Measurements from ENCODE around the gene TEAD2.

TEAD2 gene

DNA sequence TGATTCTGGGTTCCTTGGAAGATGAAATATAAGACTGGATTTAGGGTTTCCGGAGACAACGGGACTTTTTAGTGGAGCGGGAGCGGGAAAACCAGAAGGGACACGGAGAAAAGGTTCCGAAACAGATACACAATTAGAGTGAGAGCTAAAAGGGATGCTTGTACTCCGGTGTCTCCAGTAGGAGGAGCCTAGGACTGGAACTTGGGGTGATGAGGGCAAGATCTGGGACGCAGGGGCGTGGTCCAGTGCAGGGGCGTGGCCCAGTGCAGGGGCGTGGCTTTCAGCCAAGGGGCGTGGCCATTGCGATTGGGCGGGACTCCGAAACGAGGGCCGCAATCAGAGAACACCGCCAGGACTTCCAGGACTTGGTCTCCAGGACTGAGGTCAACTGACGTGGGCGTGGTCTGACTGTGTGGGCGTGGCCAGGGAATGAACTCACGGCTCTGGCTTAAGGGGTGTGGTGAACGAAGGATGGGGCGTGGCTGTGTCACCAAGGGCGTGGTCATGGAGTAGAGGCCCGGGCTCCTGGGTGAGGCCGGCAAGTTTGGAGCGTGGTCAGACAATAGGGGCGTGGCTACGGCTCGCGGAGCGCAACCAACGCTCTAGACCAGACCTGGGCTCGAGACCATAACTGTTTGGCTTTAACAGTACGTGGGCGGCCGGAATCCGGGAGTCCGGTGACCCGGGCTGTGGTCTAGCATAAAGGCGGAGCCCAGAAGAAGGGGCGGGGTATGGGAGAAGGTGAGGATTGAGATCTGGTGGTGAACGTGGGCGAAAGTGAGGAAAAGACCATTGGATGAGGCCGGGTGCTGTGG lies 1.3 kb upstream of the TEAD2 start, which contains the start of gene DKKL1:
TSS of gene DKKL1 (plus strand) at position 610 of the 815 bp plus-strand sequence. CDS start at position 732, 122 bp downstream.
- no peak within 1 kb of the TSS for H3K4me2 ChIP-seq (ENCODE audit: low read depth, low read length, poor library complexity, severe bottlenecking)
- no peaks in the 10 kb centered on the region for H3K27me3 ChIP-seq (ENCODE audit: low read length)
- H3K9ac ChIP-seq (ENCODE audit: low read length) = no peak within 1 kb of the TSS
- H3K9me2 ChIP-seq (replicated peaks; ENCODE audit: insufficient read depth, low read length) = no peaks in the 10 kb centered on the region
- H3K79me2 ChIP-seq (ENCODE audit: insufficient read depth, low read length) = no peaks in the 10 kb centered on the region
- no peaks in the 10 kb centered on the region for H3K36me3 ChIP-seq (ENCODE audit: low read length)
- no peaks in the 10 kb centered on the region; the same call in 1 of the 2 replicates for H3F3A ChIP-seq (ENCODE audit: insufficient read depth)
- TF ChIP-seq EZH2phosphoT487 (conservative IDR thresholded peaks at IDR 0.05; ENCODE audit: low read length) = no peak
- TF ChIP-seq, protein P1, sequence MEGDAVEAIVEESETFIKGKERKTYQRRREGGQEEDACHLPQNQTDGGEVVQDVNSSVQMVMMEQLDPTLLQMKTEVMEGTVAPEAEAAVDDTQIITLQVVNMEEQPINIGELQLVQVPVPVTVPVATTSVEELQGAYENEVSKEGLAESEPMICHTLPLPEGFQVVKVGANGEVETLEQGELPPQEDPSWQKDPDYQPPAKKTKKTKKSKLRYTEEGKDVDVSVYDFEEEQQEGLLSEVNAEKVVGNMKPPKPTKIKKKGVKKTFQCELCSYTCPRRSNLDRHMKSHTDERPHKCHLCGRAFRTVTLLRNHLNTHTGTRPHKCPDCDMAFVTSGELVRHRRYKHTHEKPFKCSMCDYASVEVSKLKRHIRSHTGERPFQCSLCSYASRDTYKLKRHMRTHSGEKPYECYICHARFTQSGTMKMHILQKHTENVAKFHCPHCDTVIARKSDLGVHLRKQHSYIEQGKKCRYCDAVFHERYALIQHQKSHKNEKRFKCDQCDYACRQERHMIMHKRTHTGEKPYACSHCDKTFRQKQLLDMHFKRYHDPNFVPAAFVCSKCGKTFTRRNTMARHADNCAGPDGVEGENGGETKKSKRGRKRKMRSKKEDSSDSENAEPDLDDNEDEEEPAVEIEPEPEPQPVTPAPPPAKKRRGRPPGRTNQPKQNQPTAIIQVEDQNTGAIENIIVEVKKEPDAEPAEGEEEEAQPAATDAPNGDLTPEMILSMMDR (IDR thresholded peaks at IDR 0.05; ENCODE audit: insufficient read depth, low read length, poor library complexity, severe bottlenecking) = no peak
- H2AFZ ChIP-seq (ENCODE audit: low read depth, low read length, severe bottlenecking) = no peak within 1 kb of the TSS
- H3K9me3 ChIP-seq (ENCODE audit: insufficient read depth, low read length) = no peaks in the 10 kb centered on the region
- no peak within 1 kb of the TSS for H3K4me3 ChIP-seq (ENCODE audit: insufficient read depth, low read length, poor library complexity, severe bottlenecking)
- no peak within 1 kb of the TSS for H3K27ac ChIP-seq (ENCODE audit: low read depth, low read length)
- no peaks in the 10 kb centered on the region for H4K20me1 ChIP-seq (ENCODE audit: low read depth, low read length)

DNA sequence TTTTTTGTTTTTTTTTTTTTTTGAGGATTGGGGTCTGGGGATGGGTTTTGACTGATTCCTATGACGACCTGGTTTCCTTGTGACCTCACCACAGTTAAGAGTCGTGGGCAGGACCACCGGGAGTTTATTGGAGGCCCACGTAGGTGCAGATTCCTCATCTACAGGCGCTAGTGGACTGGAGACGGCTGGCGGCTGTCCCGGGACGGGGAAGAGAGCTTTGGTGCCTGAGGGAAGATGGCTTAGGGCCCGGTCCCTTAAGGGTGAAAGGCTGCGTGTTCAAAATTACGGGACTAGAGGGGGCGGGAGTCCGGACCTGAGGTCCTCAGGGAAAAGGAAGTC lies 682 bp upstream of the TEAD2 start:
- Histone ChIP-seq H3K4me3 (ENCODE audit: insufficient read depth, low read length, poor library complexity, severe bottlenecking) (no peak overlapping the region), H4K20me1 (ENCODE audit: low read depth, low read length) (no peaks in the 10 kb centered on the region), H3K9ac (ENCODE audit: low read length) (no peak overlapping the region), H3K79me2 (ENCODE audit: insufficient read depth, low read length) (no peaks in the 10 kb centered on the region), H3K4me2 (ENCODE audit: low read depth, low read length, poor library complexity, severe bottlenecking) (no peak overlapping the region), H3K9me3 (ENCODE audit: insufficient read depth, low read length) (no peaks in the 10 kb centered on the region), H3F3A (ENCODE audit: insufficient read depth) (no peaks in the 10 kb centered on the region; the same call in 1 of the 2 replicates), H2AFZ (ENCODE audit: low read depth, low read length, severe bottlenecking) (no peak overlapping the region), H3K9me2 (replicated peaks; ENCODE audit: insufficient read depth, low read length) (no peaks in the 10 kb centered on the region), H3K27ac (ENCODE audit: low read depth, low read length) (no peak overlapping the region), H3K36me3 (ENCODE audit: low read length) (no peaks in the 10 kb centered on the region), H3K27me3 (ENCODE audit: low read length) (no peaks in the 10 kb centered on the region)
- TF ChIP-seq, protein P1 (IDR thresholded peaks at IDR 0.05; ENCODE audit: insufficient read depth, low read length, poor library complexity, severe bottlenecking) = no peak
- no peak for TF ChIP-seq EZH2phosphoT487 (conservative IDR thresholded peaks at IDR 0.05; ENCODE audit: low read length)

DNA sequence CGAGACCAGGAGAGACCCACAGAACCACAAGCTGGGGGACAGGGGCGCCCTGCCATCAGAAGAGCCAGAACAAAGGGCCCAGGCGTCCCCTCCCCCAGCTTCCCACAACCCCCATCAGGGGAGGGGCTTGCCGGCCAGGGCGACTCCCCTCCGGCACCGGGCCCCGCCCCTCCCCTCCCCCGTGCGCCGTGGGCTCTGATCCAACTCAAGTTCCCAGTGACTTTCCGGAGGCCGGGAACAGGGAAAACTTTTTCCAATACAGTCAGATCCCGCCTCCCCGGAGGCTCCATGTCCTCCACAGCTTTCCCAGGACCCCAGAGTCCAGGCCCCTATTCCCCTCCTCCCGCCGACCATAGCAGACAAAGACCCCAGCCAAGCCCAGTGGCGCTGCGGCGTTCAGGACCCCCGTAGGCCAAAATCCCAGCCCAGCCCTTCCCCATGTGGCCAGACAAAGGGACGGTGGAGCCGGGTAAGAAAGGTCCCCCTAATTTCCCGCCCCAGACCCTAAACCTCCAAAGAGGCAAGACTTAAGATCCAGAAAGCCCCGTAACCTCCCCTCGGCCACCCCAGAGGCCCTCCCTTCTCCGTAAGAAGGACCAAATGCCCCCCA lies 673 bp downstream of the TEAD2 start:
- Histone ChIP-seq H3K4me3 (ENCODE audit: insufficient read depth, low read length, poor library complexity, severe bottlenecking) (no peak overlapping the region), H2AFZ (ENCODE audit: low read depth, low read length, severe bottlenecking) (no peak overlapping the region), H3K27me3 (ENCODE audit: low read length) (no peaks in the 10 kb centered on the region), H3K9me2 (replicated peaks; ENCODE audit: insufficient read depth, low read length) (no peaks in the 10 kb centered on the region), H3K9me3 (ENCODE audit: insufficient read depth, low read length) (no peaks in the 10 kb centered on the region), H3K79me2 (ENCODE audit: insufficient read depth, low read length) (no peaks in the 10 kb centered on the region), H3F3A (ENCODE audit: insufficient read depth) (no peaks in the 10 kb centered on the region; the same call in 1 of the 2 replicates), H3K27ac (ENCODE audit: low read depth, low read length) (no peak overlapping the region), H3K36me3 (ENCODE audit: low read length) (no peaks in the 10 kb centered on the region), H3K4me2 (ENCODE audit: low read depth, low read length, poor library complexity, severe bottlenecking) (no peak overlapping the region), H4K20me1 (ENCODE audit: low read depth, low read length) (no peaks in the 10 kb centered on the region), H3K9ac (ENCODE audit: low read length) (no peak overlapping the region)
- TF ChIP-seq EZH2phosphoT487 (conservative IDR thresholded peaks at IDR 0.05; ENCODE audit: low read length) = no peak
- TF ChIP-seq, protein P1 (IDR thresholded peaks at IDR 0.05; ENCODE audit: insufficient read depth, low read length, poor library complexity, severe bottlenecking) = no peak

Measured in SU-DHL-6 (cell line).